T-helper 1 cell treated with Interleukin-12 subunit alpha and Interleukin-12 subunit beta and Interleukin-4 antibody, amounts not matched to agents 30 ng/mL and 1 ng/mL, for 36 hours (primary cell): Measurements from ENCODE around the gene GJD3. TPM values are rescaled to one million over a fixed set of nuclear protein-coding genes. Genes with fewer than 3 reads are reported as not detected.

Experiments
- intact Hi-C: fragments of 100-400 bp; cut with micrococcal nuclease; formaldehyde crosslinking; loops from one replicate; pipeline ENCODE4 v1.15.1; 2024
- total RNA-seq: library from RNA; stranded (reverse); gene quantifications from 2 replicates; pipeline ENCODE4 v1.2.3, GENCODE V29; 2022

The GJD3 gene
- total RNA-seq, 1 donor from 2014 or later, result not detected

DNA sequence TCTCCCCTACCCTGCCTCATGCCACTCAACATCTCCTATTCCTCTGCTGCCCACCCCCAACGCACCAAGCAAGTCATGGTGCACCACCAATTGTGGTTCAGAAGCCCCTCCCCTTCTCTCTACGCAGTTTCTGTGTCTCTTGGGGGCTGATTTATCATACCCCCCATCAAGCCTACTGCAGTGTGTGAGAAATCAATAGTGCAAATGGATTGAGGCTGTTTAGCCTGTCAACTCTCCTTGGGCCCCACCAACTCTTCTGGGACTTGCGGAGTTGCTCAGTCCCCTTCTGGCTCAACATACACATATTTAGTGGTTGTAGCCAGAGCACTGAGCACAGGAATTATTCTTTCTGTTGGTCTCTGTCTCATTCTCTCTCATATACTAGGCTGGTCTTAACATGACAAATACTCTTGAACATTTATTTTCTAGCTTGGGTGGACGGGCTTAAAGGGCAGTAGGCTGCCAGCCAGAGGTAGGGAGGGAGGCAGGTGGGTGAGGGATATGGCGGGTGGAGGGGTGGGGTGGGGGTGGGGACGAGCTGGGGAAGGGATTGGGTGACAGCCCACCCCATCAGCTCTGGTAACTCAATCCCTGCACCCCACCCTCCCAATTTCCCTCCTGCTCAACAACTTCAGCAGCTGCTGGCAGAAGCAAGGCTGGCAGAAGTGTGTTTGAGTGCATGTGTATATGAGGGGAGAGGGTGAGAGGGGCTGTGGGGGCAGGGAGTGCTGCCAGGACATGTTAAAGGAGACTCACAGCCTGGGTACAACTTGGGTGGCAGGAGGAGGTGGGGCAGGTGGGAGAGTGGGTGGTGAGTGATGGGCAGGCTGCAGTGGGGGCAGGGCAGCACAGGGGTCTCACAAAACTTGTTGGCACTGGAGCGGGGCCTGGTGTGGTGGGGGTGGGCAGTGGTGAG is 50.6 kb downstream of the GJD3 start:
- intact Hi-C loops, result no loop called here

Other genes with a start within 250 kb of the GJD3 start
- gene MSL1, start 242.8 kb downstream of the GJD3 start, total RNA-seq, result 78.7 and 83.6 TPM in 2 replicates
- 90.5 and 95.1 TPM in 2 replicates for gene CASC3, start 224.2 kb downstream of the GJD3 start, total RNA-seq
- 7.4 and 9.6 TPM in 2 replicates for gene RAPGEFL1, start 187.3 kb downstream of the GJD3 start, total RNA-seq
- 26.8 and 29.1 TPM in 2 replicates for gene WIPF2, start 145.4 kb downstream of the GJD3 start, total RNA-seq
- gene CDC6, start 76.9 kb downstream of the GJD3 start, total RNA-seq, result 72.0 and 78.3 TPM in 2 replicates
- 27.7 and 28.8 TPM in 2 replicates for gene RARA, start 55.6 kb downstream of the GJD3 start, total RNA-seq
- 269 and 270 TPM in 2 replicates for gene TOP2A, start 53.2 kb upstream of the GJD3 start, total RNA-seq
- gene IGFBP4, start 78.7 kb upstream of the GJD3 start, total RNA-seq, result 75.5 and 77.8 TPM in 2 replicates
- 14.2 and 15.7 TPM in 2 replicates for gene TNS4, start 136.9 kb upstream of the GJD3 start, total RNA-seq
- 169 and 171 TPM in 2 replicates for gene CCR7, start 200.7 kb upstream of the GJD3 start, total RNA-seq